Immature natural killer cell (primary cell): ENCODE measurements around the gene OSTF1. TPM values are rescaled to one million over a fixed set of nuclear protein-coding genes. Genes with fewer than 3 reads are reported as not detected.
A peak's percentile ranks its signal among the peaks of the same experiment; 100 is the strongest.

ENCODE experiments used
- DNase-seq, 3 donors: peaks; one replicate each; pipeline ENCODE4 v3.0.0; 2022; ENCODE audit warnings: mixed read lengths in 1 of 3
- H3K27ac Mint-ChIP-seq, 6 donors: one replicate each; pipeline ENCODE4 v1.8.0; 2020; ENCODE audit warnings: mixed read lengths in 6 of 6, mild to moderate bottlenecking in 5 of 6, inconsistent platforms in 4 of 6, moderate library complexity in 3 of 6
- H3K27me3 Mint-ChIP-seq, 3 donors: one replicate each; pipeline ENCODE4 v1.8.0; 2020 to 2021; ENCODE audit warnings: low read depth in 3 of 3, mild to moderate bottlenecking in 3 of 3, mixed read lengths in 3 of 3, moderate library complexity in 3 of 3, inconsistent platforms in 1 of 3
- H3K36me3 Mint-ChIP-seq, 3 donors: one replicate each; pipeline ENCODE4 v1.8.0; 2020; ENCODE audit warnings: mixed read lengths in 3 of 3, inconsistent platforms in 2 of 3, mild to moderate bottlenecking in 2 of 3
- H3K4me1 Mint-ChIP-seq, 2 donors: one replicate each; pipeline ENCODE4 v1.8.0; 2020; ENCODE audit warnings: inconsistent platforms in 2 of 2, mild to moderate bottlenecking in 2 of 2, mixed read lengths in 2 of 2, moderate library complexity in 1 of 2
- H3K4me3 Mint-ChIP-seq, 5 donors: one replicate each; pipeline ENCODE4 v1.8.0; 2020; ENCODE audit warnings: mild to moderate bottlenecking in 5 of 5, mixed read lengths in 5 of 5, inconsistent platforms in 3 of 5, moderate library complexity in 3 of 5
- H3K9me3 Mint-ChIP-seq, 6 donors: one replicate each; pipeline ENCODE4 v1.8.0; 2020; ENCODE audit warnings: mild to moderate bottlenecking in 6 of 6, mixed read lengths in 6 of 6, inconsistent platforms in 4 of 6, moderate library complexity in 3 of 6
- polyA plus RNA-seq, 3 donors: library from polyadenylated mRNA; unstranded; fragments of 300-500 nt; fragmentation: Illumina TruSeq; gene quantifications; one replicate each; pipeline ENCODE4 v1.2.3, GENCODE V29; 2021

The OSTF1 gene, protein sequence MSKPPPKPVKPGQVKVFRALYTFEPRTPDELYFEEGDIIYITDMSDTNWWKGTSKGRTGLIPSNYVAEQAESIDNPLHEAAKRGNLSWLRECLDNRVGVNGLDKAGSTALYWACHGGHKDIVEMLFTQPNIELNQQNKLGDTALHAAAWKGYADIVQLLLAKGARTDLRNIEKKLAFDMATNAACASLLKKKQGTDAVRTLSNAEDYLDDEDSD
- 100 to 1,000 TPM; 352 to 383 (median 365) TPM for polyA plus RNA-seq

DNA sequence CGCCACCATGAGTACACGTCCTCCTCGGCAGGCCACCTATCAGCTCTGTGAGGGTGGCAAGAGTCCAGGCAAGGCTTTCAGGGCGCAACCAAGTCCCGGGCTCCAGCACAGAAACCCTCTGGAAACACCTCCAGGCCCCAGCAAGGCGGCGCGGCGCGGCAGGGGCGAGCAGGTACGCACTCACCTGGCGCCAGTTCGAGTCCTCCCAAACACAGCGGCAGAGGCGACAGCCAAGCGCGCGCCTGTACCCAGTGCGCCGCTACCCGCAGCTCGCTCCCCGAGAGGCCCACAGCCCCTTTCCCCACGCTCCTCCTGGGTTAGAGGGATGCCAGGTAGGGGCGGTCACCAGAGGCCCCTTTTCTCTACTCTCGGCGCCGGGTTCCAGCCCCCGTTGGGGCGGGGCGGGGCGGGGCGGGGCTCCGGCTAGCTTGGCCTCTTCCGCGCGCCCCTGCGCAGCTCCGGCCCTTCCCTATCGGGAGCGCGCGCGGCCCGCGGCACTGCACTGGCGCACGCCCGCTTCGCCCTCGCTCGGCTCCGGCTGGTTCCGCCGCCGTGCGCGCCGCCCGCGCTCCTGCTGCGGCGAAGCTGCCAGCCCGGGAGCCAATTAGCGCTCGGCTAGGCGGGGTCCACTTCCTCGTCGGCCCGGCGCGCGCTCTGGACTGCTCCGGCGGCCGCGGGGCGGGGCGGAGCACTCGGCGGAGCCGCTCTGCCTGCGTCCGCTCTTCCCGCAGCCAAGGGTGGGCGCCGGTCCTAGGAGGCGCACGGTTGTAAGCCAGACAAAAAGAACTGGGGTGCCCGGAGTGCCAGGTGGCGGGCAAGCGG, at the start of gene OSTF1, which contains the start of gene NMRK1:
Gene OSTF1 (plus strand): TSS at position 691 of the 822 bp plus-strand sequence. CDS start 179 bp downstream, outside the sequence.
Gene NMRK1 (minus strand): TSS at position 332 of the 822 bp plus-strand sequence. CDS start 5,040 bp downstream, outside the sequence.
- DNase-seq = peak; percentile 96 to 97 (median 97)
- H3K27me3 Mint-ChIP-seq = peaks cover 5 to 23% (median 19%) of the 10 kb centered on the region in 3 donors
- H3K36me3 Mint-ChIP-seq = peaks cover 0 to under 1% (median under 1%) of the 10 kb centered on the region in 3 donors
- peak within 1 kb of the TSS; percentile 93 to 100 (median 97) for H3K4me3 Mint-ChIP-seq
- no peaks in the 10 kb centered on the region for H3K9me3 Mint-ChIP-seq
- peaks cover 69 to 78% of the 10 kb centered on the region in 2 donors for H3K4me1 Mint-ChIP-seq
- H3K27ac Mint-ChIP-seq = peak within 1 kb of the TSS; percentile 86 to 99 (median 98)

DNA sequence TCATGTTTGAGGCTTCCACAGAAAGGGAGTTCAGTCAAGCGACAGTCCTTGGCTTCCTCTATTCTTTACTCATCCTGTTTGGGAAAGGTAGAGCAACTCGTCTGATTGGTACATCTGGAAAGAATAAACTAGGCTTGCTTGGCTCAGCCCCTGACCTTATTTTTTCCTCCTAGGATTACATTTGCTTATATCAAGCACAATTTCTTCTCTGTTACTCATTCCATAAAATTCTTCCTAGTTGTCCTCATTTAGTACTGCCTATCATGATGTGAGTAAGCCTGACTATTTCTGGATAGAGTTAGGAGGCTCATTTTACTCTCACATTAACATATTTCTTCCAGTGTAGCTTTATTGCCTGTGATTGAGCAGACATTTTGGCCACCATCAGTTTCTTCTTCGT, 49.3 kb upstream of the OSTF1 start:
- Mint-ChIP-seq H3K4me3 (no peak overlapping the region), H3K27me3 (peaks cover 0 to 3% (median 0%) of the 10 kb centered on the region in 3 donors), H3K27ac (no peak overlapping the region), H3K36me3 (no peaks in the 10 kb centered on the region), H3K4me1 (no peaks in the 10 kb centered on the region), H3K9me3 (no peaks in the 10 kb centered on the region)
- DNase-seq = no peak

DNA sequence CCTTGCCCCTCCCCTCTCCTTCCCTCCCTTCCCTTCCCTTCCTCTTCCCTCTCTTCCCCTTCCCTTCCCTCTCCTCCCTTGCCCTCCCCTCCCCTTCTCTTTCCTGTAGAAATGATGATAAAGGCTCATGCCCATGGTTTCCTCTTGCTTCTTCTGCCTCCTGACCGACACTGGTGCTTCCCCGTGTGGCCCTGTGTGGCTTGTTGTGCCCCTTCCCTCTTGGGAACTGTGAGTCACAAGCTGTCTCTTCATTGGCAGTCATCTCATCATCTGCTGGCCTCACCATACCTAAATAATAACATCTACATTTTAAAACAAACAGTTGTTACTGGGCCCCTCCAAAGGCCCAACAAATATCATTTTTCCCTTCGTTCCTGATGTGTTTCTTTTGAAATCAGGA, 48.5 kb upstream of the OSTF1 start:
- Mint-ChIP-seq H3K36me3 (no peaks in the 10 kb centered on the region), H3K27ac (no peak overlapping the region), H3K4me3 (no peak overlapping the region)

DNA sequence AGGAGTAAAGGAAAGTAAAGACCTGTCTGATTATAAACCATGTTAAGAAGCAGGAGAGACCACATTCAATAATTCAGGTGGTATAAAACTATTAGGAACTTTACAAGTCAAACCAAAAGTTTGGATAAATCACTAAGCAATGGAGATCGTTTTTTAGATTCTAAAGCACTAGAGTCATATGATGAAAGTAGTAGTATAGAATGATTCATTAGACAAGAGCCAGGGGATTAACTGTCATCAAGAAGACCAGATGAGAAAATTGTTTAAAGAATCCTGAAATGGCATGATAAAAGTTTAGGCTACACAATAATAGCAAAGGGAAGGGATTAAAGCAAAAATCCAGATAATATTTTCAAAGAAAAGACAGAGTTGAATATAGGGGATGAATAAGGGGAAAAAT, 47.3 kb upstream of the OSTF1 start:
- Mint-ChIP-seq H3K27ac (no peak overlapping the region), H3K27me3 (peaks cover 0 to 3% (median 0%) of the 10 kb centered on the region in 3 donors), H3K36me3 (no peaks in the 10 kb centered on the region), H3K4me1 (no peaks in the 10 kb centered on the region), H3K9me3 (no peaks in the 10 kb centered on the region), H3K4me3 (no peak overlapping the region)
- no peak for DNase-seq

More for the DNA sequence above, 48.5 kb upstream of the OSTF1 start:
- Mint-ChIP-seq H3K9me3 (no peaks in the 10 kb centered on the region), H3K4me1 (no peaks in the 10 kb centered on the region), H3K27me3 (peaks cover 0 to 3% (median 0%) of the 10 kb centered on the region in 3 donors)
- no peak for DNase-seq

DNA sequence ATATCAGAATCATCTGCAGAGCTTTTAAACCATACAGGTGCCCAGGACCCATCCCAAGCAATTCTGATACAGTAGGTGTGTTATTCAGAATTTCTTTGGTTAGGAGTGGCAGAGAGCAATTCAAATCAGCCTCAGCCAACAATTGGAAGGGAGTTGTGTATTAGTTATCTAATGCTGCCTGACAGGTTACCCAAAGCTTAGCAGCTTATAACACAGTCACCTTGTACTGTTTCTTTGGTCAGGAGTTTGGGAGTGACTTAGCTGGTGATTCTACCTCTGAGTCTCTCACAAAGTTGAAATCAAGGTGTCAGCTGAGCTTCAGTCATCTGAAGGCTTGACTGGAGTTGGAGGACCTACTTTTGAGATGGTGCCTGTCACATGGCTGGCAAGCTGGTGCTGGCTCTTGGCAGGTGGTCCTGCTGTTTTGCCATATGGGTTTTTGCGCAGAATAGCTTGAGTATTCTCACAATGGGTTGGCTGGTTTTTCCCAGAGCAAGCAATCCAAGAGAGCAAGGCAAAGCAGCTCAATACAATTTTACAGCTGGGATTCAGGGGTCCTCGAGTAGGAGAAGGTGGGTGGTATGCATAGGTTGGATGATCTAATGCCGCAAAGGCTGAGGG, 41.5 kb upstream of the OSTF1 start:
- no peak for DNase-seq
- Mint-ChIP-seq H3K9me3 (no peaks in the 10 kb centered on the region), H3K27me3 (peaks cover 0 to 3% (median 0%) of the 10 kb centered on the region in 3 donors), H3K4me1 (no peaks in the 10 kb centered on the region), H3K36me3 (no peaks in the 10 kb centered on the region), H3K27ac (no peak overlapping the region), H3K4me3 (no peak overlapping the region)

DNA sequence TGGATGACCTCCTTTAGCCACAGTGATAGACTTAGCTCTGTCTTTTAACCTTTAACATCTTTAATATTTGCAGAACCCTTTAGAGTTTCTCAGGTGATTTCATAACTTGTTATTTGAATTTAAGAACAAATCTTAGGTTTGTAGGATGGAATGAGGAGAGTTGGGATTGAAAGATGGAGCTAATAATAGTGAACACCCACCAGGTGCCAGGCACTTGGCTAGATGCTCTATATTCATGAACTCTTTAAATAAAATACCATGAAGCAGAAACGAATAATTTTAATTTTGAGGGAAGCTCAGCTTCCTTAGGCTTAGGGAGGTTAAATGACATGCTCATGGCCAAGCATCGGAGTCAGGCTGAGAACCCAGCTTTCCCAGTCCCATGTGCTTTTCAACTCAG, 40.8 kb upstream of the OSTF1 start:
- H3K36me3 Mint-ChIP-seq = no peaks in the 10 kb centered on the region
- peak overlapping the region in 1 of 6 donors; percentile 2 for H3K27ac Mint-ChIP-seq
- H3K9me3 Mint-ChIP-seq = no peaks in the 10 kb centered on the region
- no peak for DNase-seq
- H3K27me3 Mint-ChIP-seq = peaks cover 0 to 2% (median 0%) of the 10 kb centered on the region in 3 donors
- no peak overlapping the region for H3K4me3 Mint-ChIP-seq
- no peaks in the 10 kb centered on the region for H3K4me1 Mint-ChIP-seq

- Mint-ChIP-seq H3K36me3 (no peaks in the 10 kb centered on the region), H3K9me3 (peaks cover 0 to 3% (median 0%) of the 10 kb centered on the region in 6 donors), H3K4me1 (no peaks in the 10 kb centered on the region), H3K27me3 (peaks cover 0 to 4% (median 4%) of the 10 kb centered on the region in 3 donors), H3K27ac (no peak overlapping the region), H3K4me3 (no peak overlapping the region)
- DNase-seq = no peak
These were observed 37.0 kb upstream of the OSTF1 start for GRCh38 chr9:75051285-75051684.

DNA sequence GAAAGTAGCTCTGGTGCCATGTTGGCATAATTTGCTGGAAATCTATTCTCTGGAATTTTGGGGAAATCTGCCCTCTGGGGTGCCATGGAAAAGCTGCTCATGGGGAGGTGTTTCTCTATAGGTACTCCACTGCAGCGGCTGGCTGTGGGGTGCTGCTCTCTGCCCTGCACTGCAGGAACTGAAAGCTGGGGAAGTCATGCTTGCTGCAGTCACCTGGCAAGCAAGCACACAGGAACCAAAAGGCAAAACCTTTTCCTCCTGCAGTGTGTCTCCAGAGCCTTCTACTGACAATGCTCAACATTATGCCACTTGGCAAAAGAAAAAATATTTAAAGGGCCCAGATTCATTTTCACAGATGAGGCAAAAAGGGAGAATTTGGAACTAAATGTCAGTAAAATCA, 34.4 kb upstream of the OSTF1 start:
- Mint-ChIP-seq H3K4me3 (no peak overlapping the region), H3K27ac (no peak overlapping the region), H3K9me3 (peaks cover 0 to 3% (median 0%) of the 10 kb centered on the region in 6 donors), H3K27me3 (peaks cover 0 to 6% (median 4%) of the 10 kb centered on the region in 3 donors), H3K4me1 (no peaks in the 10 kb centered on the region), H3K36me3 (no peaks in the 10 kb centered on the region)
- DNase-seq = no peak

- peaks cover 0 to 4% (median 4%) of the 10 kb centered on the region in 3 donors for H3K36me3 Mint-ChIP-seq
- no peaks in the 10 kb centered on the region for H3K4me1 Mint-ChIP-seq
- no peak overlapping the region for H3K4me3 Mint-ChIP-seq
- peaks cover 0 to 3% (median 0%) of the 10 kb centered on the region in 6 donors for H3K9me3 Mint-ChIP-seq
- H3K27ac Mint-ChIP-seq = peak overlapping the region in 1 of 6 donors; percentile 5
- no peak for DNase-seq
- H3K27me3 Mint-ChIP-seq = peaks cover 0 to 6% (median 4%) of the 10 kb centered on the region in 3 donors
These were observed 33.8 kb upstream of the OSTF1 start for GRCh38 chr9:75054368-75055001.

- Mint-ChIP-seq H3K27me3 (peaks cover 0 to 1% (median 0%) of the 10 kb centered on the region in 3 donors), H3K4me3 (no peak overlapping the region), H3K27ac (no peak overlapping the region), H3K36me3 (peaks cover 5 to 43% (median 21%) of the 10 kb centered on the region in 3 donors), H3K4me1 (no peaks in the 10 kb centered on the region), H3K9me3 (peaks cover 0 to 1% (median 0%) of the 10 kb centered on the region in 6 donors)
- DNase-seq = no peak
These were observed 27.1 kb upstream of the OSTF1 start for GRCh38 chr9:75061169-75061568.

- Mint-ChIP-seq H3K4me1 (no peaks in the 10 kb centered on the region), H3K4me3 (no peak overlapping the region), H3K36me3 (peaks cover 20 to 66% (median 36%) of the 10 kb centered on the region in 3 donors), H3K27ac (peak overlapping the region in 3 of 6 donors; percentile 17 to 47 (median 39)), H3K27me3 (no peaks in the 10 kb centered on the region), H3K9me3 (peaks cover 0 to 1% (median 0%) of the 10 kb centered on the region in 6 donors)
- DNase-seq = no peak
These were observed 24.6 kb upstream of the OSTF1 start for GRCh38 chr9:75063556-75064305.

DNA sequence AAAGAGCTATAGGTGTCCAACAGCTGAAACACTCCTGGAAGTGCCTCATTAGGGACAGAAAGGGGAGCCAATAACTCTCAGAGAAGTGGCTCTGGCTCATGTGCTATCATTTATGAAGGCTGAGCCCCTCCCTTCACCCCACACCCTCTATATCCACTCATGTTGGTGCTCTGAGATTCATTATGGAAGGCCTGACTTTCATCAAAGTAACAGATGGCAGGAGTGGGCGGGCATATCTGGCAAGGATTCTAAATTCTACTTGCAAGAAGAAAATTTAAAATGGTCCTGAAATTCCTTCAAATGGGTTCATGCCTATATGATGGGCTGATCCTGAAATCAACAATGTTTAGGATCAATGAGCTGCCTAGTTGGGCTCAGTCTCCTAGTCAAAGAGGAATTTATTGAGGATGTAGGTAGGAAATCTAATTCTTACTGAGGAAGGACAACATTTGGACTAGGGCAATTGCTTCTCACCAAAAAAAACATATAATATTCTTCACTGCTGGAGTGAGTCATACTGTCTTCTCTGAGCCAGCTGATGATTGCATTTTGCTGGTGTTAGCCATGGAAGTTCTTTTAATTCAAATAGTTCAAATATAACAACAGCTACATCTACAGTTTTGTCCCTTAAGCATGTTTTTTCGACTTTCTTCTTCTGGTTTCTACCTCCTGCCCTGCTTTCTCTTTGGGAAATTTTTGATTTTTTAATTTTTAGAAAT, 23.8 kb upstream of the OSTF1 start:
- H3K9me3 Mint-ChIP-seq = peaks cover 0 to 1% (median 0%) of the 10 kb centered on the region in 6 donors
- DNase-seq = no peak
- H3K4me1 Mint-ChIP-seq = no peaks in the 10 kb centered on the region
- H3K27ac Mint-ChIP-seq = peak overlapping the region in 1 of 6 donors; percentile 39
- H3K27me3 Mint-ChIP-seq = no peaks in the 10 kb centered on the region
- peaks cover 23 to 68% (median 33%) of the 10 kb centered on the region in 3 donors for H3K36me3 Mint-ChIP-seq
- H3K4me3 Mint-ChIP-seq = no peak overlapping the region
